ENCODE results near the gene RIPK4. TPM values are rescaled to one million over a fixed set of nuclear protein-coding genes. Genes with fewer than 3 reads are reported as not detected.
A peak's percentile ranks its signal among the peaks of the same experiment; 100 is the strongest.

The RIPK4 gene
- total RNA-seq, 4 donors from 2014 or later = 38.6 to 59.5 (median 50.0) TPM

- peaks cover 38% of the 10 kb centered on the region for H3K4me1 ChIP-seq
- H3K27me3 ChIP-seq = peaks cover 62% of the 10 kb centered on the region
- H3K36me3 ChIP-seq = no peaks in the 10 kb centered on the region
- no peaks in the 10 kb centered on the region for H3K9me3 ChIP-seq
- H3K27ac ChIP-seq = no peak overlapping the region
- TF ChIP-seq POLR2AphosphoS5 (IDR thresholded peaks at IDR 0.05) (no peak), CTCF (IDR thresholded peaks at IDR 0.05) (no peak), POLR2A (IDR thresholded peaks at IDR 0.05) (no peak), EP300 (IDR thresholded peaks at IDR 0.05) (no peak)
- peak in 1 of 2 donors; percentile 34 for DNase-seq (ENCODE audit: low spot score in 2 of 2)
- 88% methylated on average over 6 of the region's 7 CpGs for WGBS
- H3K4me3 ChIP-seq = no peak overlapping the region
Measured at GRCh38 chr21:41769521-41769920, 2.7 kb upstream of the RIPK4 start.

- H3K4me3 ChIP-seq = peak overlapping the region; percentile 35
- TF ChIP-seq EP300 (IDR thresholded peaks at IDR 0.05) (no peak), CTCF (IDR thresholded peaks at IDR 0.05) (no peak), POLR2AphosphoS5 (IDR thresholded peaks at IDR 0.05) (no peak), POLR2A (IDR thresholded peaks at IDR 0.05) (no peak)
- H3K9me3 ChIP-seq = no peaks in the 10 kb centered on the region
- H3K4me1 ChIP-seq = peaks cover 42% of the 10 kb centered on the region
- DNase-seq (ENCODE audit: low spot score in 2 of 2) = peak in 1 of 2 donors; percentile 56
- no peak overlapping the region for H3K27ac ChIP-seq
- no peaks in the 10 kb centered on the region for H3K36me3 ChIP-seq
- 47% methylated on average over 10 of the region's 10 CpGs for WGBS
- peaks cover 65% of the 10 kb centered on the region for H3K27me3 ChIP-seq
Measured at GRCh38 chr21:41769111-41769510, 2.3 kb upstream of the RIPK4 start.

GRCh38 chr21:41768437-41769042 is 1.7 kb upstream of the RIPK4 start:
- no peak overlapping the region for H3K27ac ChIP-seq
- peaks cover 48% of the 10 kb centered on the region for H3K4me1 ChIP-seq
- peak in 1 of 2 donors; percentile 62 for DNase-seq (ENCODE audit: low spot score in 2 of 2)
- 9% methylated on average over 17 of the region's 17 CpGs for WGBS
- no peaks in the 10 kb centered on the region for H3K36me3 ChIP-seq
- TF ChIP-seq CTCF (IDR thresholded peaks at IDR 0.05) (peak in 1 of 2 donors; percentile 10), POLR2AphosphoS5 (IDR thresholded peaks at IDR 0.05) (no peak), EP300 (IDR thresholded peaks at IDR 0.05) (no peak)
- no peaks in the 10 kb centered on the region for H3K9me3 ChIP-seq
- peak overlapping the region; percentile 35 for H3K4me3 ChIP-seq
- peaks cover 71% of the 10 kb centered on the region for H3K27me3 ChIP-seq

- Histone ChIP-seq H3K27me3 (peaks cover 77% of the 10 kb centered on the region), H3K4me3 (peak overlapping the region; percentile 72), H3K4me1 (peaks cover 55% of the 10 kb centered on the region), H3K27ac (no peak overlapping the region), H3K9me3 (no peaks in the 10 kb centered on the region), H3K36me3 (no peaks in the 10 kb centered on the region)
- TF ChIP-seq POLR2A (IDR thresholded peaks at IDR 0.05) (no peak), CTCF (IDR thresholded peaks at IDR 0.05) (no peak), EP300 (IDR thresholded peaks at IDR 0.05) (no peak), POLR2AphosphoS5 (IDR thresholded peaks at IDR 0.05) (no peak)
- DNase-seq (ENCODE audit: low spot score in 2 of 2) = peak in 1 of 2 donors; percentile 59
- 4% methylated on average over 20 of the region's 26 CpGs for WGBS
Measured at GRCh38 chr21:41767606-41768436, 969 bp upstream of the RIPK4 start.

Data from suprapubic skin (tissue), 4 donors.